Stimulated activated CD4-positive, alpha-beta T cell treated with anti-CD3 and anti-CD28 coated beads, Interleukin-4, amount 100 ng/mL, for 4 hours (primary cell): ENCODE measurements around the gene ALDH5A1.

Experiments used
- DNase-seq, 2 experiments: peaks; one replicate each; pipeline ENCODE4 v3.0.0-alpha.2; 2020

ALDH5A1 gene

DNA sequence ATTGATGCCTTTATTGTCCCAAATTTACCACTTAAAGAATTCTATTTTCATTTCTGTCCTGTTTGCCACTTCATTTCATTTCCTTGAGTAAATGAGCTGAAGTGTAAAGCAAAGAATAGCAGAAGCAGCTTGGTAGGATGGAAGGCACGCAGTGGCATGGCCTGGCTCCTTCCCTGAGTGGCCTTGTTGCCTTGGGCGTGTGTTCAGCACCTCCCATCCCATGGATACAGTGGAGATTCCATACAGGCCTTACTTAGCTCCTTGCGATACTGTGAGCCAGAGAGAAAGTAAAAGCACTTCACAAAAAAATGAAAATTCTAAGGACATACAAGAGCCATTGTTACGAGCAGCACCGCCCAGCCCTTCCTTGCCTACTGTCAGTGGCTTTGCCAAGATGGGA lies 39.6 kb downstream of the ALDH5A1 start:
- no peak for DNase-seq

DNA sequence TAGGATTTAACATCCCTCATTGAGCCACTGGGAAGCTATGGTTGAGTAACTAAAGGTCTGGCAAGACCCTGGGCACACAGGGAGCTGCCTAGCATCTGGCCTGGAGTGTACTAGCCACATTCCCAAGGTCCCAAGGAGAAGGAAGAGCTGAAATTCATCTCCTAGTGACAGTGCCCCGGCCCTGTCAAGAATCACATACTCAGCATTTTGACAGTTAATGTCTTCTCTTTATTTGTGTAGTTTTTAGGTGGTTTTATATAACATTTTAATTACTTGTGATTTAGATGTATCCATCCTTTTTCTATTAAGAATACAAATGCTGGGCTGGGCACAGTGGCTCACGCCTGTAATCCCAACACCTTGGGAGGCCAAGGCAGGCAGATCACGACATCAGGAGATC lies 40.4 kb downstream of the ALDH5A1 start:
- no peak for DNase-seq

DNA sequence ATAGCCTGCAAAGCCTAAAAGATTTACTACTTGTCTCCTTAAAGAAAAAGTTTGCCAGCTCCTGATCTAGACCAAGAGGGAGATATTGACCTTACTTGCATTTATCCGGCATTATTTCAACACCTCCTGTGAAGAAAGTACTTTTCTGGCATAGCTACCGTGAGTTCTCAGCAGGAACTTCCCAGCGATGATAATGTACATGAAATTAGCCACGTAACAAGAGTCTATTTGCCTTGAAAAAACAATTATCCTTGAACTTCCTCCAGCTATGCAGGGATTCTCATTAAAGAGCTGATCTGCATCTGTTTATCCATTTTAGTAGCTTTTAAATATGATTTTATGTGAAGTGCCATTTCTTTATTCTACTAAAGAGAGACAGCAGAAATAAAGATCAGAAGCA lies 41.7 kb downstream of the ALDH5A1 start:
- DNase-seq: no peak

DNA sequence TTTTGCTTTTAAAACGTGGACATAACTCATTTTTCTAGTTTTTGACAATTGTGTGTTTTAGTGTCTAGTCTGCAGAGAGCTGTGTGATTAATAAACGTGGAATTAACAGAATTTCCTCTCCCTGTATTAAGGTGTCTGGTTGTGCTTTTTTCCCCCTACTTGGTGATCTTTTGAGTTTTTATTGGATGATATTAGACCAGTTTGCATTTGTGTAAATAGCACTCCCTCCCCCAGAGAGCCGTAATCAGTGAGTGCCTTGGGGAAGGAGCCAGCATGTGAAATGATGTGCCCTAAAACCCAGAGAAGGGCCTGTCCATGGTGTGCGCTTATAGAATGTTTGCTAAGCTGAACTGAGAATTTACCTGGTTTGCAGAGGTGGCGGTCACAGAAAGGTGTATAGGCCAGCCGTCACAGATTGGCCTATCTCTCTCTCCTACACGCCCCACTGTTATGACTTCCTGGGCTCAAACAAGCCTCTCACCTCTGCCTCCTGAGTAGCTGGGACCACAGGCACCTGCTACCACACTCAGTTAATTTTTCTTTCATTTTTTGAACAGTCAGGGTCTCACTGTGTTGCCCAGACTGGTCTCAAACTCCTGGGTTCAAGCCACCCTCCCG lies 42.4 kb downstream of the ALDH5A1 start:
- no peak for DNase-seq

DNA sequence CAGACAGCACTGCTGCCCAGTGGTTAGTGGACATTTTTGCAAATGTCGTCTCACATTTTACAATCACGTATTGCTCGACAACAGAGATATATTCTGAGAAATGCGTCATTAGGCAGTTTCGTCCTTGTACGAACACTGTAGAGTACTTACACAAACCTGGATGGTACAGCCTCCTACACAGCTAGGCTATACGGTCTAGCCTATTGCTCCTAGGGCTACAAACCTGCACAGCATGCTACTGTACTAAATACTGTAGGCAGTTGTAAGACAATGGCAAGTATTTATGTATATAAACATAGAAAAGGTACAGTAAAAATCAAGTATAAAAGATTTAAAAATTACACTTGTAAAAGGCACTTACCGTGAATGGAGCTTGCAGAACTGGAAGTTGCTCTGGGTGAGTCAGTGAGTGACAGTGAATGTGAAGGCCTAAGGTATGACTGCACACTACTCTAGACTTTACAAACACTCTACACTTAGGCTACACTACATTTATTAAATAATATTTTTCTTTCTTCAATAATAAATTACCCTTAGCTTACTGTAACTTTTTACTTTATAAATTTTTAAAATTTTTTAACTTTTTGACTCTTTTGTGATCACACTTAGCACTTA lies 43.1 kb downstream of the ALDH5A1 start:
- no peak for DNase-seq

DNA sequence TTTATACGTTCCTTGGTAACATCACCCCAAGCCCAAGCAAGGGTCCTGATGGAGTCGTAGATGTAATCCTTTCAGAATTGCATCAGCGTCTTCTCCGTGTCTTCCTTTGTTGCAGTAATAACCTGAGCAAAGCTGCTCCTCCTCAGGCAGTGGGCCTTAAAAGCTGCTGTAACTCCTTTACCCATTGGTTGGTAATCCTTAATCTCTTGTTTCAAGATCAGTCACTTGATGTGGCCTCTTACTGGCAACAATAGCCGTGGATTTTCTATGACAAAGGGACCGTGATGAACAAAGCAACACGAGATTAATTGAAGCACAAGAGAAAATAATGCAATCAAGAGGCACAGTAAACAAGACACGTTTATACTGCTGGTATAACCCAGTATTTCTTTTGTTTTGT lies 44.6 kb downstream of the ALDH5A1 start:
- DNase-seq: no peak

DNA sequence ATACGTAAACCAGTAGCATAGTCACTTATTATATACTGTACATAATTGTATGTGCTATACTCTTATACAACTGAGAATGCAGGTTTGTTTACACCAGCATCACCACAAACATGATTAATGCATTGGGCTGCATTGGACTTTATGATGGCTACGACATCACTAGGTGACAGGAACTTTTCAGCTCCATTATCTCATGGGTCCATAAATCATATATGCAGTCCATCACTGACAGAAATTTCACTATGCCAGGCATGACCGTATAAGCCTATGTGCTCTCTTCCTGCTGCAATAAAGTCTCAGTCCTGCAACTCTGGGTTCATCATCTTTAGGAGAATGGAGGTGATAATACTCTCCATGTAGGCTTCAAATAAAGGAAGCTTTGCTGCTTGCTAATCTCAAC lies 45.4 kb downstream of the ALDH5A1 start:
- no peak for DNase-seq

DNA sequence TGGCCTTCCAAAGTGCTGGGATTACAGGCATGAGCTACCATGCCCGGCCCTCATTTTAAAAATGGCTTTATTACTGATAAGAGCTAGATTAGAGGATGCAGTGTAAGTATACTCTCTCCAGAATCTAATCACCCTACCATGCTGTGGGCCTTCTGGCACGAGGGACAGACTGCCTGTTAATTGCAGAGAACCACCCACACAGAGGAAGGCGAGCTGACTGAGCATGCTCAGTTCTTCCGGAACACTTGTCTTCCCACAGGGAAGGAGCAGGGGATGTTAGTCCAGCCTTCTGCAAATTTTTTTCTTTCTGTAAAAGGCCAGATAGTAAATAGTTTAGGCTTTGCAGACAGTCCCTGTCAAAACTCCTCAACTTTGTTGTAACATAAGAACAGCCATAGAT lies 48.9 kb downstream of the ALDH5A1 start:
- no peak for DNase-seq

DNA sequence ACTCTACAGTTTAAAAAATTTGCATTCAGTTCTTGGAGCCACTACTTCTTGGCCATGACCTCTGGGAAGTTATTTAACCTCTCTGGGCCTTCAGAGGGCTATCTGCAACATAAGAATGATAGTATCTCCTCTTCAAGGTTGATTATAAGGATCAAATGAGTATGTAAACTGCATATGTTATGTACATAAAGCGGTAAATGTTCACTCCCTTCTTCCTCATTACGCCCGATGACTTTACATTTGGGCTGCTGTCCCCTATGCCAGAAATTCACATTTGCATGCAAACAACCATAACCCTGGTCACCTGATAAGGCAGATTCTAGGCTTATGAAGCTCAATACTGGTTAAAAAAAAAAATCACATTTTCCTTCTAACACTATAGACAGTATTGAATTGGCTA lies 50.4 kb downstream of the ALDH5A1 start:
- no peak for DNase-seq

DNA sequence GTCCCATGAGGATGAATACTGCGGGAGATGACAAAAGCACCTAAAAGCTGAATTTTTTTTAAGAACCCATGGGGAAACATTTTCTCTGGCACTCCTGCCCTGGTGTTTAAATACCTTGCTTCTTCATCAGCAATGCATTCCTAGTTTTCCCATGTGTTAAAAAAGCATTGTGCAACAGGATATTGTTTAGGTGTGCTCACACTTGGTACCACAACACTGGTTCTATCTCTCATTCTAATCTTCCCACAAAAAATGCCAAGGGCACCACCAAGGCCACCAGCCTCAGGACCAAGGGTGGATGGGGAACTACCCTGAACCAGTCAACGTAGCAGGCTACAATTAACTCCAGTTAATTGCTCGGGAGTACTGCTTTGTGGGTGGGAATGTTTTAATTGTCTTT lies 50.9 kb downstream of the ALDH5A1 start:
- DNase-seq: no peak

DNA sequence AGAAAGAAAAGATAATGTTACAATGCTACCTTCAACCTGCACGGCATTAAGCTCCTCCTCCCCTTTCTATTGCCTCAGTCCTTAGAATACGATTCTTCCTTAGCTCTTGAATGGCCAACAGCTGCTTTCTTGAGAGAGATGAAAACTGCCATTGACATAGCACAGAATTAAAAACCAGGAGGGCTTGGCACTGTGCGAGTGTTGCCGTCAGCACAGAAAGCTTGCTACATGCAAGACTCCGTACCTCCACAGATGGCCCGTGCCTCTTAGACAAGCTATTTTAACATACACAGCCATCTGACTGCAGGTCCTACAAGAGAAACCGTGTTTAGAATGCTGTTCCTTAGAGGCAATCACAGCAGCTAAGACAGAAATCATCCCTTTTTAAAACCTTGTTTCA lies 51.7 kb downstream of the ALDH5A1 start:
- DNase-seq: no peak

DNA sequence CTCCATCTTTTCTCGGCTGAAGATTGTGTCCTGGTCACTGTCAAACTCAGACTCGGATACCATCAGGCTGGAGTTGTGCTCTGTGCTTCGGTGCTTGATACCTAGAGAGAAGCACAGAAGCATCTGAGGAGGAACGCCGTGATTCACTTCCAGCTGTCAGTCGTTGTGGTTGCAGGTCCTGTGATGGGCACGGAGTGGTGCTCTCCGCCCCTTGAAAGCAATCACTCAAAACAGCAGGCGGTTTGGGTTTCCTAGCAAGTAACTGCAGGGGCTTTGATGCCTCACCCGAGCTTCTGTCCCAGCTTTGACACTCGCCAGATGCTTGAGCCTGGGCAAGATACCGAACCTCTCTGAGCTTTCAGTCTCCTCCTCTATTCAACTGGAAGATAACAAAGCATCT lies 52.5 kb downstream of the ALDH5A1 start:
- DNase-seq: no peak

DNA sequence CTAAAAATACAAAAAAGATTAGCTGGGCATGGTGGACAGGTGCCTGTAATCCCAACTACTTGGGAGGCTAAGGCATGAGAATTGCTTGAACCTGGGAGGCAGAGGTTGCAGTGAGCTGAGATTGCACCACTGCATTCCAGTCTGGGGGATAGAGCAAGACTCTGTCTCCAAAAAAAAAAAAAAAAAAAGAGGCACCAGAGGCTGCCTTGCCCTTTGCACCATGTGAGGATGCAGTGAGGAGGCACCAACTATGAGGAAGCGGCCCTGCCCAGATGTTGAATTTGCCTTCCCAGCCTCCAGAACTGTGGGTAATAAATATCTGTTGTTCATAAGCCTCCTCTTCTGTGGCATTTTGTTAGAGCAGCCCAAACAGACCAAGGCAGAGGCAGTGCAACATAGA lies 54.4 kb downstream of the ALDH5A1 start:
- no peak for DNase-seq

DNA sequence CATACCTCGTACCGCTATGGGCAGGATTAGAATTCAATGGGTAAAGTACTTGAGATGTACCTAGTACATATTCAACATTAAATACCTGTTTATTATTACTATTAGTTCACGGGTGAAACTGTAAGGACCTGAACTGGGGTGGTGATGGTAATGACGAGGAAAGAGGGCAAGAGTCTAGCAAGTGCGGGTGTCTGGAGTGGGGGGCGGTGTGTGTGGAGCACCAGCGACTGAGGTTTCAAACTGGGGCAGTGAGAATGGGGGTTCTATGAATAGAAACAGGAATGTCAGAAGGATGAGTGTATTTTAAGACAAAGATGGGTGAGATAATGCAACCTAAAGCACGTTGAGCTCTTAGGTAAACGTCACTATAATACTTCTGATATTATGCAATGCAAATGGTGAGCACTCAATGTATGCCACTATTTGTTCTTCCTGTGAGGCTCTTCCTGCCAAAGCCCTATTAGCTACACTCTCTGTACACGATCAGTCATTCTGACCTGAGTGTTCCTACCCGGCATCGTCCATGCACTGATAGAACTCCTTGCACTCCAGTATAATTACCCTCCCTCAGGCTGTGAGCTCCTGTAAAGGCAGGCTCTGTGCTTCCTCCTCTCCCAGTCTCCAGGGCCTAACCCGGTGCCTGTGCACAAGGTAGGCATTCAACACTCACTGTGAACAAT lies 55.0 kb downstream of the ALDH5A1 start:
- no peak for DNase-seq

DNA sequence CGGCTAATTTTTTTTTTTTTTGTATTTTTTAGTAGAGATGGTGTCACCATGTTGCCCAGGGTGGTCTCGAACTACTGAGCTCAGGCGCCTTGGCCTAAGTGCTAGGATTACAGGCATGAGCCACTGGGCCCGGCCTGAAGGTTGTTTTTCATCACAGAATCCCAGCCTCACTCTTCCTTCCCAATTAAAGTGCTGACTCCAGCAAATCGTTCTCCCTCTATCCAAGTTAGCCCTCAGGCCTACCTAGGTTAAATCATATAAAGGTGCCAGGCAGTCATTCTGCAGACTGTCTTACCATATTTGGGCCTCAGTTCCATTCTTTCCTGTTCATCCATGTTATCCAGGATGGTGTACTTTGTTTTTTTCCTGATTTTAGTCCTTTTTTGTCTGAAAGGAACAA lies 56.4 kb downstream of the ALDH5A1 start:
- DNase-seq: no peak

DNA sequence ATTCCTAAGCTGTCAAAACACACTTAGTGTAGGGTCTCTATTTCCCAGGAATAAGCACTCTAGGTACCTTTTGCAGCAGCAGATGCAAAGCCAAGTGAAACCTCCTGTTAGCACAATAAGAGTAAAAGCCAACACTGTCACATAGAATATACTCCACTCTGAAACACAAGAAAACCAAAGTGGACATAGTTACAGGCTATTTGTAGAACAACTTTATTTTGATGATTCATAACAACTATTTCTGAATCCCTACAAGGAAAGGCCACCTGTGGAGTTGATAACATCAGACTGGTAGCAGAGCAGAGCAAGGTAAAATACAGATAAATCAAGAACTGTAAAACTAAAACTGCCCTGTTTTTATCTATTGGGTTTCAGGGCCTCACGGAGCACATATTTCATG lies 59.7 kb downstream of the ALDH5A1 start:
- no peak for DNase-seq

DNA sequence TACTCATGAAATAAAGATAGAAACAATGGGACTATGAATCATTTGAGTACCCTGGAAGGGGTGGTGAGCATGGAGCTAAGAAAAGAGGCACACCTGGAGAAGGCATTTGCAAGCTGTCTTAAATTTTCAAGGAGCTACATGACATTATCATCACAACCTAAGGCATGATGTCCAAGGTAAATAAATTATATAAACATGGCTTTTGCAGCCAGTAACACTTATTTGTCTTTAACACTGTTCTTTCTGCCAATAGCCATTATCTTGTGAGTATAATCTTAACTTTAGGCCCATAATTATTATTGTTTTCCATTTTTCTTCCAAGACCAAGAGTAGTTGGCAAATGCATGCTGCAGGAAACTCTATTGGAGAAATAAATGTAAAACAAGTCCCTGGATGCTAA lies 63.7 kb downstream of the ALDH5A1 start:
- DNase-seq: no peak

DNA sequence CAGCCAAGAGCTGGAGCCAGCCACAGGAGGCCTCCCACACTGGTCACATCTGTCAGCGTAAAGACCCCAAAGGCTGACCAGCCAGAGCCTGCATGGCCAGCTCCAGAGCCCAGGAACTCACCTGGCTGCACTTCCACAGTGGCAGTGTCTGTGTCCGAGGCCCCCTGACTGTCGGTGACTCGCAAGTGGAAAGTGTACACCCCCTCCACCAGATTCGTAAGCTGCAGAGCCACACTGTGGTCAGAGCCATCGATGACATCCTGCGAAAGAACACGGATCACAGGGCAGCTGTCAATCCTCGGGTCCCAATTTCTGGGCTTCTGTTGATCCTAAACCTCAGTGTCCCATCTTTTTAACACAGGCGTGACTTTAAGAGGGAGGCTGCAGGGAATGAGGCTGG lies 69.3 kb downstream of the ALDH5A1 start:
- no peak for DNase-seq

DNA sequence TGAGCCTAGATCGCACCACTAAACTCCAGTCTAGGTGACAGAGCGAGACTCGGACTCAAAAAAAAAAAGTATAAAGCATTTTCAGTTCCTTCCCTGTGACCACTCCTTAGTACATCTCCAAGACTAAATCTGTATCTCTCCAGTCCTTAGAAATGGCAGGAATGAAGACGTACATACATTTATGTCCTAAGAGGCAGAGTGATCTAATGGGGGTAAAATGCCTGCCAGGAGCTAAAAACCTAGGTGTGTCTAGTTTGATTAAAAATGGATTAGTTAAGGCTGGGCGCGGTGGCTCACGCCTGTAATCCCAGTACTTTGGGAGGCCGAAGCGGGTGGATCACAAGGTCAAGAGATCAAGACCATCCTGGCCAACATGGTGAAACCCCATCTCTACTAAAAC lies 70.4 kb downstream of the ALDH5A1 start:
- DNase-seq: no peak

DNA sequence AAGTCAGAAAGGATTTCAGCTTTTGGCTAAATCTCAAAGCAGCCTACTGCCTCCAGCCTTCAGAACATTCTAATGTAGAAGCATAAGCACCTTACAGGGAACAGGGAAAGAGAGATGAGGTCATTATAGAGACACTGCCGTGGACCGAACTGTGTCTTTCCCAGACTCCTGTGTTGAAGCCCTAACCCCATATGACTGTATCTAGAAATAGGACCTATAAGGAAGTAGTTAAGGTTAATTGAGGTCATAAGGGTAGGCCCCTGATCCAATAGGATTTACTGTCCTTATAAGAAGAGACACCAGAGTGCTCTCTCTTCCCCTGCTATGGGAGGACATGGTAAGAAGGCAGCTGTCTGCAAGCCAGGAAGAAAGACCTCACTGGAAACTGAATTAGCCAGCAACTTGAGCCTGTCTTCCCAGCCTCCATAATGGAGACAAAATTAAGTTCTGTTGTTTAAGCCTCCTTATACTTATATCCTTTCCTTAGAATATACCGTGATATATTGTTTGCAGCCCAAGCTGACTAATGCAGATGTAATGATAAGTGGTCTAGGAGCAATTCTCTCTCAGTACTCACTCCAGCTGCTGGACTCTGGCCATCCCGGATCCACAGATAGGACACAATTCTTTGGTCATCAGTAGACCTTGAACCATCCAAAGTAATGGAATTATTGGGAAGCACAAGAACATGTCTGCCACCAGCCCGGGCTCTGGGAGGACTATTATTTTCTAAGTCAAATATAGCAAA lies 71.4 kb downstream of the ALDH5A1 start:
- DNase-seq: no peak

DNA sequence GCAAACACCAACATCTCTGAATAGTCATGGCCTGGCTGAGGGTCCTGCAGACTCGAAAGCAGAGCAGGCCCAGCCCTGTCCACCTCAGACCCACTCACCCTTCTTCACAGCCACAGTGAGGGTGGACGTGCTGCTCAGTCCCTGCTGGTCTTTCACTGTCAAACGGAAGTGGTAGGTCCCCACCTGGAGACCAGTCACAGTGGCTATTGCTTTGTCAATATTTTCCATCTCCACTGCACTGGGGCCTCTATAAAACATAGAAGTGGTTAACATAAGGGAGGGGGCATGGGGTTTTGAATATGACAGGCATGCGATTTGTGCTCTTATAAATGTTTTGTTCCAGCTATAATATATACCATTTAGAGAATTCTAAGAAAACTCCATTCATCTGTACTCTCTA lies 73.9 kb downstream of the ALDH5A1 start:
- no peak for DNase-seq

DNA sequence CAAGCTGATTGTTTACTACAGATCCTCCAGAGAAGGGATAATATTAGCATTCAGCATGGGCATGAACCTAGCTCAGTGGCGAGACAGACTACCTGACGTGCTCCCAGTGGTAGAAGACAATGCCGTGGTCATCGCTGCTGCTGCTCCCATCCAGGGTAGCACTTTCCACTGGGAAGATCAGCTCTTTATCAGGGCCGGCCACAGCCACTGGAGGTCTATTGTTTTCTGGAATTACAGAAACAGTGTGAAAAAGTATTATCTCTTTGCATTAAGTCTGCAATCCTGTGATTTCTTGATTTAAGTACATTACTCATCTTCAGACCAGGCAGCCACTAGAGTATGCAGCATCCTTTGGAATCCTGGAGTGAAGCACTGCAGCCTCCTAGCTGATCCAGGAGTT lies 75.0 kb downstream of the ALDH5A1 start:
- no peak for DNase-seq

DNA sequence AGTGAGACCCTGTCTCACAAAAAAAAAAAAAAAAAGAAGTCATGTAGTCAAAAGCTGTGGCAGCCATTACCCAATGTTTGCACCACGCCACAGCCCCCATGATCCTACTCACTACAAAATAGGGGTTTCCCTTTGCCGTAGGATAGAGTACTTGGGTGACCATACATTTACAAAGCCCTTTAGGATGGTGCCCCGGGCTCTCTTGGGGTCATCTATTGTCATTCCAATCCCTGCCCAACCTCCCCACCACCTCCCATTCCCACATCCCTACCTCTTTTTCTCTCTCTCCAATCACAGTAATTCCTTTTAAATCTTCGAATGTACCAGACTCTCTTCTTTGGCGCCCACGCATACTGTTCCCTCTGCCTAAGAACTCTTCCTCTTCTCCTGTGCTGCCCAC lies 76.6 kb downstream of the ALDH5A1 start:
- no peak for DNase-seq

DNA sequence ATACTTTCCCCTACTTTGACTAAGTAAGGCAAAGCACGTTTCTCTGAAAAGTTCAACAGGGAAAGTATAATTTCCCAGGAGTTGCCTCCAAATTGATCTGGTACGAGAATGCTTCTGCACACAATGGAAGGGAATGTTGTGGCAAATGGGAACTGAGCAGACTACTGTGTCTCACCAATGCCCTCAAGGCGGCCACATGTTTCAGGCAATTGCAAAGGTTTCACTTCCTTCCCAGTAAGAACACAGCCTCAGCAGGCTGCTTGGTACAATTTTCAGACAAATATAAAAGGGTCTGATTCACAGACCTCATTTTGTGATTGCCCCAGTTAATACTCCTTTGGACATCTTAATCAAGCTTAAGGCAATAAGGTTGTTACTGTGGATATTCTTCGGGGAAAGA lies 80.0 kb downstream of the ALDH5A1 start:
- DNase-seq: no peak
